DOHH2 (cell line): ENCODE results near the gene ASB7.

Experiments used
- EZH2phosphoT487 ChIP-seq: fragments of 200-600 bp; sonication (generic); IDR thresholded peaks from 2 replicates; pipeline ENCODE4 v1.6.1; 2017; ENCODE audit warnings: borderline replicate concordance, mild to moderate bottlenecking, antibody characterized with exemption, low read length, moderate library complexity, mixed read lengths
- TF ChIP-seq, protein P1 (sequence below): fragments of 200-600 bp; sonication (generic); IDR thresholded peaks from one replicate; pipeline ENCODE4 v1.5.1; 2014; ENCODE audit warnings: antibody characterized with exemption, mild to moderate bottlenecking, low read depth, low read length; ENCODE audit not compliant: poor library complexity, severe bottlenecking

DNA sequence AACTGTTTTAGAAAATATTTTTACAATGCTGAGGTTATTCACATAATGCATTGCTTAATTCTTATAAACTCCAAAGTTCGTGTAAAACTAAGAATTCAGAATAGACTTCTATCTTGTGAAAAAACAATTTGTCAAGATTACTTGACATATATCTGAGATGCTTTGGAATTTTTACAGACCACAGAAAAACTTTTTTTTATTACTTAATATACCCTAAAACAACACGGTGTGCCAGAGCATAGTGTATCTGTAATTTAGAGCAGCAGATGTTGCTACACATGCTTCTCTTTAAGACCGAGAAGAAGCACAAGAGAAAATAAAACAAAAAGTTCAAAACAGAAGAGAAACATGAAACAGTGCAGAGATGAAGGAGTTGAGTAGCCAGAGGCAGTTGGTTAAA is 26.4 kb downstream of the ASB7 start:
- TF ChIP-seq, protein P1, sequence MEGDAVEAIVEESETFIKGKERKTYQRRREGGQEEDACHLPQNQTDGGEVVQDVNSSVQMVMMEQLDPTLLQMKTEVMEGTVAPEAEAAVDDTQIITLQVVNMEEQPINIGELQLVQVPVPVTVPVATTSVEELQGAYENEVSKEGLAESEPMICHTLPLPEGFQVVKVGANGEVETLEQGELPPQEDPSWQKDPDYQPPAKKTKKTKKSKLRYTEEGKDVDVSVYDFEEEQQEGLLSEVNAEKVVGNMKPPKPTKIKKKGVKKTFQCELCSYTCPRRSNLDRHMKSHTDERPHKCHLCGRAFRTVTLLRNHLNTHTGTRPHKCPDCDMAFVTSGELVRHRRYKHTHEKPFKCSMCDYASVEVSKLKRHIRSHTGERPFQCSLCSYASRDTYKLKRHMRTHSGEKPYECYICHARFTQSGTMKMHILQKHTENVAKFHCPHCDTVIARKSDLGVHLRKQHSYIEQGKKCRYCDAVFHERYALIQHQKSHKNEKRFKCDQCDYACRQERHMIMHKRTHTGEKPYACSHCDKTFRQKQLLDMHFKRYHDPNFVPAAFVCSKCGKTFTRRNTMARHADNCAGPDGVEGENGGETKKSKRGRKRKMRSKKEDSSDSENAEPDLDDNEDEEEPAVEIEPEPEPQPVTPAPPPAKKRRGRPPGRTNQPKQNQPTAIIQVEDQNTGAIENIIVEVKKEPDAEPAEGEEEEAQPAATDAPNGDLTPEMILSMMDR: no peak
- TF ChIP-seq EZH2phosphoT487: no peak
